Keratinocyte (primary cell): Measurements from ENCODE around the gene SDK2. TPM values are rescaled to one million over a fixed set of nuclear protein-coding genes. Genes with fewer than 3 reads are reported as not detected.

ENCODE experiments used
- DNase-seq: peaks from one replicate; pipeline ENCODE4 v3.0.0-alpha.2; 2011; ENCODE audit warnings: low read depth, missing footprints, low spot score
- FAIRE-seq: peaks from 2 replicates; lab custom pipeline; 2011; peaks lifted over from hg19 to GRCh38; lab: Jason Lieb, UNC
- H2AFZ ChIP-seq: 2 replicates; pipeline ENCODE4 v1.6.0; 2012; ENCODE audit warnings: low read length, control low read depth, inconsistent platforms; ENCODE audit not compliant: control insufficient read depth
- H3K27ac ChIP-seq: 2 replicates; pipeline ENCODE4 v1.5.1; 2011; ENCODE audit warnings: low read length; ENCODE audit not compliant: control insufficient read depth, insufficient read depth
- H3K27me3 ChIP-seq: 3 replicates; pipeline ENCODE4 v1.6.0; 2011; ENCODE audit warnings: low read length; ENCODE audit not compliant: control insufficient read depth, insufficient read depth; ENCODE audit errors: extremely low read depth
- H3K36me3 ChIP-seq, 2 experiments: 2 replicates in 1 of 2; 3 replicates in 1 of 2; pipeline ENCODE4 v1.5.1; 2011; ENCODE audit warnings: low read length in 2 of 2, mild to moderate bottlenecking in 1 of 2; ENCODE audit not compliant: control insufficient read depth in 2 of 2, insufficient read depth in 2 of 2; ENCODE audit errors: extremely low read depth in 1 of 2
- H3K4me1 ChIP-seq: 3 replicates; pipeline ENCODE4 v1.5.1; 2011; ENCODE audit warnings: low read length; ENCODE audit not compliant: control insufficient read depth, insufficient read depth; ENCODE audit errors: extremely low read depth
- H3K4me2 ChIP-seq: 3 replicates; pipeline ENCODE4 v1.6.0; 2011; ENCODE audit warnings: low read depth, low read length; ENCODE audit not compliant: control insufficient read depth, insufficient read depth; ENCODE audit errors: extremely low read depth
- H3K4me3 ChIP-seq, 3 experiments: fragments of 200-600 bp in 1 of 3; sonication (generic) in 1 of 3; 2 replicates in 2 of 3; 3 replicates in 1 of 3; pipeline ENCODE4 v1.5.1; 2011 to 2016; ENCODE audit warnings: low read length in 3 of 3, mild to moderate bottlenecking in 3 of 3, control low read depth in 2 of 3, inconsistent platforms in 1 of 3, low read depth in 1 of 3, mixed read lengths in 1 of 3, mixed run types in 1 of 3, moderate library complexity in 1 of 3; ENCODE audit not compliant: control insufficient read depth in 2 of 3, insufficient read depth in 2 of 3; ENCODE audit errors: extremely low read depth in 1 of 3
- H3K79me2 ChIP-seq: 2 replicates; pipeline ENCODE4 v1.6.0; 2012; ENCODE audit warnings: low read length; ENCODE audit not compliant: control insufficient read depth, insufficient read depth
- H3K9ac ChIP-seq: 3 replicates; pipeline ENCODE4 v1.6.0; 2011; ENCODE audit warnings: low read length; ENCODE audit not compliant: control insufficient read depth, insufficient read depth; ENCODE audit errors: extremely low read depth
- H3K9me1 ChIP-seq: 3 replicates; pipeline ENCODE4 v1.6.0; 2011; ENCODE audit warnings: low read length; ENCODE audit not compliant: control insufficient read depth, insufficient read depth; ENCODE audit errors: extremely low read depth
- H3K9me3 ChIP-seq: 2 replicates; pipeline ENCODE4 v1.5.1; 2012; ENCODE audit warnings: low read depth, low read length; ENCODE audit not compliant: control insufficient read depth
- H4K20me1 ChIP-seq: 3 replicates; pipeline ENCODE4 v1.6.0; 2011; ENCODE audit warnings: low read length; ENCODE audit not compliant: control insufficient read depth, insufficient read depth; ENCODE audit errors: extremely low read depth
- EZH2 ChIP-seq: IDR thresholded peaks from one replicate; pipeline ENCODE4 v1.6.1; 2012; ENCODE audit warnings: inconsistent platforms, mild to moderate bottlenecking, low read length, moderate library complexity
- dilution Hi-C: fragments of 300-500 bp; cut with MboI; formaldehyde crosslinking; loops from one replicate; pipeline ENCODE4 v1.7.0; 2020; ENCODE audit warnings: low sequenced_read_pairs; ENCODE audit not compliant: extremely low pct_ligation_motif_present
- polyA plus RNA-seq, 5 experiments: library from polyadenylated mRNA; depleted of rRNA in 3 of 5; stranded (reverse) in 3 of 5; stranded (forward) in 1 of 5; unstranded in 1 of 5; fragments of >200 nt; gene quantifications; 1 replicate in 1 of 5; 2 replicates in 3 of 5; 3 replicates in 1 of 5; pipeline versions ENCODE4 v1.2.1 to v1.2.3, GENCODE V29; 2011 to 2012; ENCODE audit warnings: missing spikeins in 2 of 5, low read depth in 1 of 5, low replicate concordance in 1 of 5
- TF ChIP-seq, protein P1 (sequence below), 3 experiments: IDR thresholded peaks in 1 of 3; conservative IDR thresholded peaks in 1 of 3; optimal IDR thresholded peaks in 1 of 3; 2 replicates in 2 of 3; 3 replicates in 1 of 3; pipeline versions ENCODE3 to v1.5.1; 2011; ENCODE audit warnings: low read length in 3 of 3, mild to moderate bottlenecking in 3 of 3, moderate library complexity in 2 of 3, control low read depth in 1 of 3, inconsistent platforms in 1 of 3; ENCODE audit not compliant: insufficient read depth in 2 of 3; ENCODE audit errors: extremely low read depth in 1 of 3

The SDK2 gene
- polyA plus RNA-seq, 1 donor (not counting 4 experiments of a cell fraction or from before 2014, with no cell fraction given) = 1.8 TPM

GRCh38 chr17:73511719-73512115, 132.5 kb downstream of the SDK2 start:
- FAIRE-seq (no peak), DNase-seq (no peak)
- Histone ChIP-seq H3K4me1 (no peaks in the 10 kb centered on the region), H4K20me1 (no peaks in the 10 kb centered on the region), H3K9ac (no peak overlapping the region), H3K9me3 (no peaks in the 10 kb centered on the region), H3K79me2 (no peaks in the 10 kb centered on the region), H3K27me3 (no peaks in the 10 kb centered on the region), H3K27ac (no peak overlapping the region), H2AFZ (no peak overlapping the region), H3K9me1 (no peaks in the 10 kb centered on the region), H3K36me3 (no peaks in the 10 kb centered on the region), H3K4me3 (no peak overlapping the region), H3K4me2 (no peak overlapping the region)
- dilution Hi-C loops = no loop called here
- TF ChIP-seq EZH2 = no peak
- TF ChIP-seq, protein P1, sequence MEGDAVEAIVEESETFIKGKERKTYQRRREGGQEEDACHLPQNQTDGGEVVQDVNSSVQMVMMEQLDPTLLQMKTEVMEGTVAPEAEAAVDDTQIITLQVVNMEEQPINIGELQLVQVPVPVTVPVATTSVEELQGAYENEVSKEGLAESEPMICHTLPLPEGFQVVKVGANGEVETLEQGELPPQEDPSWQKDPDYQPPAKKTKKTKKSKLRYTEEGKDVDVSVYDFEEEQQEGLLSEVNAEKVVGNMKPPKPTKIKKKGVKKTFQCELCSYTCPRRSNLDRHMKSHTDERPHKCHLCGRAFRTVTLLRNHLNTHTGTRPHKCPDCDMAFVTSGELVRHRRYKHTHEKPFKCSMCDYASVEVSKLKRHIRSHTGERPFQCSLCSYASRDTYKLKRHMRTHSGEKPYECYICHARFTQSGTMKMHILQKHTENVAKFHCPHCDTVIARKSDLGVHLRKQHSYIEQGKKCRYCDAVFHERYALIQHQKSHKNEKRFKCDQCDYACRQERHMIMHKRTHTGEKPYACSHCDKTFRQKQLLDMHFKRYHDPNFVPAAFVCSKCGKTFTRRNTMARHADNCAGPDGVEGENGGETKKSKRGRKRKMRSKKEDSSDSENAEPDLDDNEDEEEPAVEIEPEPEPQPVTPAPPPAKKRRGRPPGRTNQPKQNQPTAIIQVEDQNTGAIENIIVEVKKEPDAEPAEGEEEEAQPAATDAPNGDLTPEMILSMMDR (optimal IDR thresholded peaks at IDR 0.05 in 1 of 3, IDR thresholded peaks at IDR 0.05 in 1 of 3, conservative IDR thresholded peaks at IDR 0.05 in 1 of 3; ENCODE audit: extremely low read depth in 1 of 3, insufficient read depth in 2 of 3, low read length in 3 of 3) = no peak

GRCh38 chr17:73510981-73511718, 133.1 kb downstream of the SDK2 start:
- H3K27me3 ChIP-seq = no peaks in the 10 kb centered on the region
- dilution Hi-C loops = no loop called here

More at GRCh38 chr17:73510981-73511718, 133.1 kb downstream of the SDK2 start:
- Histone ChIP-seq H3K9me3 (no peaks in the 10 kb centered on the region), H4K20me1 (no peaks in the 10 kb centered on the region), H2AFZ (no peak overlapping the region), H3K9me1 (no peaks in the 10 kb centered on the region), H3K27ac (no peak overlapping the region), H3K9ac (no peak overlapping the region), H3K4me1 (no peaks in the 10 kb centered on the region), H3K36me3 (no peaks in the 10 kb centered on the region), H3K79me2 (no peaks in the 10 kb centered on the region), H3K4me2 (no peak overlapping the region), H3K4me3 (no peak overlapping the region)
- TF ChIP-seq, protein P1 (optimal IDR thresholded peaks at IDR 0.05 in 1 of 3, IDR thresholded peaks at IDR 0.05 in 1 of 3, conservative IDR thresholded peaks at IDR 0.05 in 1 of 3; ENCODE audit: extremely low read depth in 1 of 3, insufficient read depth in 2 of 3, low read length in 3 of 3) = no peak
- FAIRE-seq = no peak
- no peak for DNase-seq
